SK-N-SH treated with all-trans-retinoic acid at 6 μM for 48 hours (cell line): Measurements from ENCODE around the gene DAAM2.

Experiments
- ATAC-seq: fragments of 200-7000 bp; cut with Tn5 transposase; 3 replicates; pipeline ENCODE4 v1.9.1; 2020; ENCODE audit warnings: mild to moderate bottlenecking, moderate library complexity
- ARNTL ChIP-seq: fragments of 450-650 bp; formaldehyde crosslinking; IDR thresholded peaks from 2 replicates; pipeline ENCODE4 v1.5.0; 2020; ENCODE audit warnings: low read depth, mild to moderate bottlenecking, moderate library complexity, borderline replicate concordance
- BACH2 ChIP-seq: fragments of 250-450 bp; sonication (Bioruptor Pico); IDR thresholded peaks from 2 replicates; pipeline ENCODE4 v1.9.0; 2021; ENCODE audit warnings: mild to moderate bottlenecking, borderline replicate concordance
- CREB5 ChIP-seq: fragments of 250-450 bp; sonication (Bioruptor Pico); IDR thresholded peaks from 2 replicates; pipeline ENCODE4 v1.5.1; 2020; ENCODE audit warnings: low read depth, mild to moderate bottlenecking, moderate library complexity
- CSDC2 ChIP-seq: fragments of 250-450 bp; sonication (Bioruptor Pico); IDR thresholded peaks from 2 replicates; pipeline ENCODE4 v1.5.0; 2020; ENCODE audit warnings: mild to moderate bottlenecking, moderate library complexity
- CSRNP3 ChIP-seq: fragments of 250-450 bp; sonication (Bioruptor Pico); IDR thresholded peaks from 2 replicates; pipeline ENCODE4 v1.5.1; 2021; ENCODE audit warnings: mild to moderate bottlenecking, moderate library complexity
- ESRRG ChIP-seq: fragments of 250-450 bp; sonication (Bioruptor Pico); IDR thresholded peaks from 2 replicates; pipeline ENCODE4 v1.6.1; 2021; ENCODE audit warnings: mild to moderate bottlenecking
- GLIS3 ChIP-seq: fragments of 250-450 bp; sonication (Bioruptor Pico); IDR thresholded peaks from 2 replicates; pipeline ENCODE4 v1.5.0; 2020; ENCODE audit warnings: mild to moderate bottlenecking, moderate library complexity
- ISL1 ChIP-seq: fragments of 250-450 bp; sonication (Bioruptor Pico); IDR thresholded peaks from 2 replicates; pipeline ENCODE4 v2.1.2; 2022; ENCODE audit warnings: mild to moderate bottlenecking, moderate library complexity
- OSR1 ChIP-seq: fragments of 250-450 bp; sonication (Bioruptor Pico); IDR thresholded peaks from 2 replicates; pipeline ENCODE4 v1.8.0; 2022; ENCODE audit warnings: moderate library complexity, mild to moderate bottlenecking, inconsistent platforms
- PATZ1 ChIP-seq: fragments of 250-450 bp; sonication (Bioruptor Pico); IDR thresholded peaks from 2 replicates; pipeline ENCODE4 v1.8.0; 2020; ENCODE audit warnings: mild to moderate bottlenecking, moderate library complexity, borderline replicate concordance
- PPARA ChIP-seq: fragments of 250-450 bp; sonication (Bioruptor Pico); IDR thresholded peaks from 2 replicates; pipeline ENCODE4 v1.5.0; 2020; ENCODE audit warnings: mild to moderate bottlenecking, borderline replicate concordance
- RARB ChIP-seq: fragments of 250-450 bp; sonication (Bioruptor Pico); IDR thresholded peaks from 2 replicates; pipeline ENCODE4 v1.8.0; 2021; ENCODE audit warnings: mild to moderate bottlenecking, moderate library complexity
- SNAI2 ChIP-seq: fragments of 250-450 bp; sonication (Bioruptor Pico); IDR thresholded peaks from 2 replicates; pipeline ENCODE4 v1.5.0; 2020; ENCODE audit warnings: mild to moderate bottlenecking, moderate library complexity
- TCF4 ChIP-seq: fragments of 250-450 bp; sonication (Bioruptor Pico); IDR thresholded peaks from 2 replicates; pipeline ENCODE4 v1.8.0; 2021; ENCODE audit warnings: mild to moderate bottlenecking, moderate library complexity, borderline replicate concordance
- TOX ChIP-seq: fragments of 250-450 bp; sonication (Bioruptor Pico); IDR thresholded peaks from 2 replicates; pipeline ENCODE4 v1.8.0; 2021; ENCODE audit warnings: mild to moderate bottlenecking, moderate library complexity, borderline replicate concordance
- ZC3H10 ChIP-seq: fragments of 250-450 bp; sonication (Bioruptor Pico); IDR thresholded peaks from 2 replicates; pipeline ENCODE4 v1.5.1; 2021; ENCODE audit warnings: mild to moderate bottlenecking, moderate library complexity
- ZFP3 ChIP-seq: fragments of 250-450 bp; sonication (Bioruptor Pico); IDR thresholded peaks from 2 replicates; pipeline ENCODE4 v1.5.0; 2020; ENCODE audit warnings: mild to moderate bottlenecking, moderate library complexity
- ZFP30 ChIP-seq: fragments of 450-650 bp; formaldehyde crosslinking; IDR thresholded peaks from 2 replicates; pipeline ENCODE4 v1.5.0; 2022; ENCODE audit warnings: mild to moderate bottlenecking, moderate library complexity
- ZNF565 ChIP-seq: fragments of 450-650 bp; formaldehyde crosslinking; conservative IDR thresholded peaks from 2 replicates; pipeline ENCODE4 v1.5.0; 2020; ENCODE audit warnings: low read depth, mild to moderate bottlenecking, moderate library complexity
- ZNF70 ChIP-seq: fragments of 450-650 bp; formaldehyde crosslinking; IDR thresholded peaks from 2 replicates; pipeline ENCODE4 v1.5.0; 2020; ENCODE audit warnings: mild to moderate bottlenecking, moderate library complexity
- ZNF8 ChIP-seq: fragments of 450-650 bp; formaldehyde crosslinking; IDR thresholded peaks from 2 replicates; pipeline ENCODE4 v1.5.0; 2020; ENCODE audit warnings: mild to moderate bottlenecking, moderate library complexity
- TF ChIP-seq, protein P1 (sequence below): fragments of 250-450 bp; sonication (Bioruptor Pico); IDR thresholded peaks from 2 replicates; pipeline ENCODE4 v1.8.0; 2021; ENCODE audit warnings: low read depth, mild to moderate bottlenecking, moderate library complexity, borderline replicate concordance

The DAAM2 gene

GRCh38 chr6:39898625-39899024 is 106.4 kb downstream of the DAAM2 start:
- TF ChIP-seq ZC3H10 (no peak), ISL1 (no peak), PATZ1 (CRISPR knock-in tag) (no peak), ZNF8 (CRISPR knock-in tag) (no peak), CSDC2 (CRISPR knock-in tag) (no peak), ESRRG (no peak), BACH2 (CRISPR knock-in tag) (no peak), OSR1 (CRISPR knock-in tag) (no peak), ZFP30 (no peak), CSRNP3 (CRISPR knock-in tag) (no peak), ZNF70 (CRISPR knock-in tag) (no peak), SNAI2 (CRISPR knock-in tag) (no peak), ARNTL (no peak), CREB5 (CRISPR knock-in tag) (no peak), TCF4 (CRISPR knock-in tag) (no peak), TOX (no peak), GLIS3 (CRISPR knock-in tag) (no peak)
- no peak for ATAC-seq

DNA sequence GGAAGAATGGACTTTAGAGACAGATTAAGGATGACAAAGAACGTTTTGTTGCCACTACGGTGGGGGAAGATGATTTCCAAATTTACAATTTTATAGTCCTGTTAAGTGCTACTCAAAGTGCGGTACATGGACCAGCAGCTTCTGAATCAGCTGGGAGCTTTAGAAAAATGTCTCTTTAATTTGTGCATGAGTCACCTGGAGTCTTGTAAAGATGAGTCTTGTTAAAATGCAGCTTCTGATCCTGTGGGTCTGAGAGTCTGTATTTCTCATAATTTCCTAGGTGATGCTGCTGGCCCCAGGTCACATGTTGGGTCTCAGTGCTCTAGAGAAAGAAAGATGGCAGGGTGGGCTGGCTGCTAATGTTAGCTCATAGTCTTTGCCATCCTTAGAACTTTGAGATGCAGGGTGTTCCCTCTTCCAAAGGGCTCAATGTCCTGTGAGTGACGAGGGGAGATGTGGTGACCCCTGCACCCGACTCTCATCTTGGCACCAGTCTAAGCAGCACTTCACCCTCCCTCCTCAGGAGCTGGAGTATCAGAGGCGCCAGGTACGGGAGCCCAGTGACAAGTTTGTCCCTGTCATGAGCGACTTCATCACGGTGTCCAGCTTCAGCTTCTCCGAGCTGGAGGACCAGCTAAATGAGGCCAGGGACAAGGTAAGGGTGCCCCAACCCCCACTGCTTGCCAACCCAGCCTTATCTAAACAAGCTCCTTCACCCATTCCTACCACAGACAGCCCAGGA is 107.5 kb downstream of the DAAM2 start:
- no peak for ATAC-seq
- TF ChIP-seq GLIS3 (CRISPR knock-in tag) = no peak
- no peak for TF ChIP-seq ISL1
- TF ChIP-seq CREB5 (CRISPR knock-in tag) = no peak
- TF ChIP-seq RARB (CRISPR knock-in tag) = no peak
- TF ChIP-seq SNAI2 (CRISPR knock-in tag) = no peak
- TF ChIP-seq, protein P1, sequence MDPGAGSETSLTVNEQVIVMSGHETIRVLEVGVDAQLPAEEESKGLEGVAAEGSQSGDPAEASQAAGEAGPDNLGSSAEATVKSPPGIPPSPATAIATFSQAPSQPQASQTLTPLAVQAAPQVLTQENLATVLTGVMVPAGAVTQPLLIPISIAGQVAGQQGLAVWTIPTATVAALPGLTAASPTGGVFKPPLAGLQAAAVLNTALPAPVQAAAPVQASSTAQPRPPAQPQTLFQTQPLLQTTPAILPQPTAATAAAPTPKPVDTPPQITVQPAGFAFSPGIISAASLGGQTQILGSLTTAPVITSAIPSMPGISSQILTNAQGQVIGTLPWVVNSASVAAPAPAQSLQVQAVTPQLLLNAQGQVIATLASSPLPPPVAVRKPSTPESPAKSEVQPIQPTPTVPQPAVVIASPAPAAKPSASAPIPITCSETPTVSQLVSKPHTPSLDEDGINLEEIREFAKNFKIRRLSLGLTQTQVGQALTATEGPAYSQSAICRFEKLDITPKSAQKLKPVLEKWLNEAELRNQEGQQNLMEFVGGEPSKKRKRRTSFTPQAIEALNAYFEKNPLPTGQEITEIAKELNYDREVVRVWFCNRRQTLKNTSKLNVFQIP (CRISPR knock-in tag) = no peak
- TF ChIP-seq ZFP3 = no peak
- TF ChIP-seq OSR1 (CRISPR knock-in tag) = no peak
- TF ChIP-seq ZNF565 (CRISPR knock-in tag) = no peak
- TF ChIP-seq ARNTL = no peak
- TF ChIP-seq PATZ1 (CRISPR knock-in tag) = no peak
- no peak for TF ChIP-seq BACH2 (CRISPR knock-in tag)
- TF ChIP-seq CSRNP3 (CRISPR knock-in tag) = no peak
- no peak for TF ChIP-seq ZNF70 (CRISPR knock-in tag)
- TF ChIP-seq TCF4 (CRISPR knock-in tag) = no peak
- no peak for TF ChIP-seq PPARA (CRISPR knock-in tag)
- no peak for TF ChIP-seq CSDC2 (CRISPR knock-in tag)
- no peak for TF ChIP-seq ZC3H10
- TF ChIP-seq ZNF8 (CRISPR knock-in tag) = no peak
- no peak for TF ChIP-seq ZFP30
